GM10266 (cell line): ENCODE results near the gene PRR7.

ENCODE experiments used
- DNase-seq: peaks from one replicate; pipeline ENCODE4 v3.0.0; 2012; ENCODE audit errors: extremely low spot score
- TF ChIP-seq, protein P1 (sequence below): IDR thresholded peaks from 2 replicates; pipeline ENCODE4 v1.5.1; 2012; ENCODE audit warnings: mild to moderate bottlenecking, low read depth; ENCODE audit not compliant: control insufficient read depth, insufficient read depth; ENCODE audit errors: missing control alignments

The PRR7 gene

DNA sequence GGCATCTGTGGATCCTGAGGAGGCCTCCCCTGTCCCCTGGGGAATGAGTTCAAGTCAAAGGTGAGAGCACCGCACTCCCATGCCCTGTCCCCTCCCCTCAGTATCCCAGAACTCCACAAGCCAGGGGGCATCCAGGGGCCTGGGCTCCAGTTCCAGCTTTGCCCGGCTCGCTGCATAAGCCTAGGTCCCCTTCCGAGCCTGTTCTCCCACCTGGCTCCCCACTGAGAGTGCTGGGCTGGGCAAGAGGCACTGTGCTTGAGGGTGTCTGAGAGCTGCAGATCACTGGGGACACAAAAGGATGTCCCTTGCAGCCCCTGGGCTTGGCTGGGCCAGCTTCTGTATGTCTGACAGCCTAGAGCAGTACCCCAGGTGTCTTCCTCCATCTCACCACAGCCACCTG is 58.5 kb downstream of the PRR7 start:
- no peak for DNase-seq
- TF ChIP-seq, protein P1, sequence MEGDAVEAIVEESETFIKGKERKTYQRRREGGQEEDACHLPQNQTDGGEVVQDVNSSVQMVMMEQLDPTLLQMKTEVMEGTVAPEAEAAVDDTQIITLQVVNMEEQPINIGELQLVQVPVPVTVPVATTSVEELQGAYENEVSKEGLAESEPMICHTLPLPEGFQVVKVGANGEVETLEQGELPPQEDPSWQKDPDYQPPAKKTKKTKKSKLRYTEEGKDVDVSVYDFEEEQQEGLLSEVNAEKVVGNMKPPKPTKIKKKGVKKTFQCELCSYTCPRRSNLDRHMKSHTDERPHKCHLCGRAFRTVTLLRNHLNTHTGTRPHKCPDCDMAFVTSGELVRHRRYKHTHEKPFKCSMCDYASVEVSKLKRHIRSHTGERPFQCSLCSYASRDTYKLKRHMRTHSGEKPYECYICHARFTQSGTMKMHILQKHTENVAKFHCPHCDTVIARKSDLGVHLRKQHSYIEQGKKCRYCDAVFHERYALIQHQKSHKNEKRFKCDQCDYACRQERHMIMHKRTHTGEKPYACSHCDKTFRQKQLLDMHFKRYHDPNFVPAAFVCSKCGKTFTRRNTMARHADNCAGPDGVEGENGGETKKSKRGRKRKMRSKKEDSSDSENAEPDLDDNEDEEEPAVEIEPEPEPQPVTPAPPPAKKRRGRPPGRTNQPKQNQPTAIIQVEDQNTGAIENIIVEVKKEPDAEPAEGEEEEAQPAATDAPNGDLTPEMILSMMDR = no peak
